H1 (cell line): ENCODE data around the gene APOL6. TPM values are rescaled to one million over a fixed set of nuclear protein-coding genes. Genes with fewer than 3 reads are reported as not detected.

Experiments used
- CTCF ChIA-PET: fragments of 300-600 bp; sonication (Branson Sonifier 250); formaldehyde crosslinking; loops from one replicate; lab custom pipeline; 2021; ENCODE audit not compliant: partially characterized antibody; lab: Charles Lee
- POLR2A ChIA-PET: fragments of 300-600 bp; sonication (Branson Sonifier 250); formaldehyde crosslinking; loops from one replicate; lab custom pipeline; 2021; ENCODE audit warnings: inconsistent platforms; ENCODE audit not compliant: partially characterized antibody; lab: Charles Lee
- DNase-seq, 2 experiments: peaks; one replicate each; pipeline versions ENCODE4 v3.0.0 to v3.0.0-alpha.2; 2010 to 2022; ENCODE audit warnings: low spot score in 2 of 2, low read depth in 1 of 2, mixed read lengths in 1 of 2
- FAIRE-seq: peaks from 2 replicates; lab custom pipeline; 2011; peaks lifted over from hg19 to GRCh38; lab: Jason Lieb, UNC
- H2AFZ ChIP-seq: 2 replicates; pipeline ENCODE4 v1.8.1; 2012; ENCODE audit warnings: low read length, inconsistent platforms
- H2AK5ac ChIP-seq: 2 replicates; pipeline ENCODE4 v1.6.1; 2013; ENCODE audit warnings: low read depth, low read length
- H2BK120ac ChIP-seq: replicated peaks from 2 replicates; pipeline ENCODE3; 2013; ENCODE audit warnings: low read depth, low read length, inconsistent platforms
- H2BK12ac ChIP-seq: 2 replicates; pipeline ENCODE4 v1.6.1; 2013; ENCODE audit warnings: low read depth, low read length
- H2BK15ac ChIP-seq: 2 replicates; pipeline ENCODE4 v1.6.1; 2013; ENCODE audit warnings: low read length
- H2BK20ac ChIP-seq: 2 replicates; pipeline ENCODE4 v1.6.1; 2013; ENCODE audit warnings: low read length
- H2BK5ac ChIP-seq: 2 replicates; pipeline ENCODE4 v1.6.1; 2013; ENCODE audit warnings: low read depth, low read length
- H3K14ac ChIP-seq: 2 replicates; pipeline ENCODE4 v1.6.1; 2013; ENCODE audit warnings: inconsistent platforms; ENCODE audit not compliant: insufficient read length
- H3K18ac ChIP-seq: 2 replicates; pipeline ENCODE4 v1.6.1; 2013; ENCODE audit warnings: low read length; ENCODE audit errors: extremely low read depth
- H3K23ac ChIP-seq: 2 replicates; pipeline ENCODE4 v1.6.1; 2013; ENCODE audit warnings: inconsistent platforms; ENCODE audit not compliant: insufficient read length
- H3K23me2 ChIP-seq: 2 replicates; pipeline ENCODE4 v1.6.1; 2013; ENCODE audit warnings: low read depth, low read length
- H3K27ac ChIP-seq: 2 replicates; pipeline ENCODE4 v1.6.1; 2011; ENCODE audit warnings: low read depth, low read length, inconsistent platforms
- H3K27me3 ChIP-seq, 4 experiments: replicated peaks in 1 of 4; 1 replicate in 1 of 4; 2 replicates in 3 of 4; pipeline versions ENCODE4 v1.6.1 to v1.8.1; 2011 to 2013; ENCODE audit warnings: low read length in 3 of 4, mild to moderate bottlenecking in 3 of 4, inconsistent platforms in 2 of 4, mixed read lengths in 2 of 4, moderate library complexity in 1 of 4; ENCODE audit not compliant: control insufficient read depth in 3 of 4, insufficient read depth in 3 of 4; ENCODE audit errors: extremely low read depth in 1 of 4
- H3K36me3 ChIP-seq, 4 experiments: 2 replicates each; pipeline versions ENCODE4 v1.6.1 to v1.8.1; 2011 to 2013; ENCODE audit warnings: mild to moderate bottlenecking in 4 of 4, low read length in 3 of 4, moderate library complexity in 2 of 4, control low read depth in 1 of 4, inconsistent platforms in 1 of 4; ENCODE audit not compliant: insufficient read depth in 4 of 4, control insufficient read depth in 2 of 4
- H3K4ac ChIP-seq: replicated peaks from 2 replicates; pipeline ENCODE3; 2013; ENCODE audit warnings: low read length, low read depth, mixed read lengths, inconsistent platforms; ENCODE audit not compliant: insufficient read length
- H3K4me1 ChIP-seq, 4 experiments: replicated peaks in 1 of 4; 1 replicate in 1 of 4; 2 replicates in 3 of 4; pipeline versions ENCODE4 v1.6.1 to v1.8.1; 2011 to 2013; ENCODE audit warnings: low read length in 3 of 4, inconsistent platforms in 2 of 4, mixed read lengths in 1 of 4; ENCODE audit not compliant: insufficient read depth in 4 of 4, control insufficient read depth in 3 of 4
- H3K4me2 ChIP-seq, 2 experiments: 2 replicates each; pipeline versions ENCODE4 v1.6.1 to v1.8.1; 2011 to 2013; ENCODE audit warnings: low read depth in 2 of 2, low read length in 2 of 2, control low read depth in 1 of 2, inconsistent platforms in 1 of 2, mild to moderate bottlenecking in 1 of 2; ENCODE audit not compliant: insufficient read depth in 1 of 2
- H3K4me3 ChIP-seq, 4 experiments: fragments of 200-600, 300-600 bp in 1 of 4; sonication (generic), shearing (Covaris generic), sonication (Bioruptor Twin) in 1 of 4; 2 replicates each; pipeline versions ENCODE4 v1.5.1 to v1.8.1; 2011 to 2016; ENCODE audit warnings: low read length in 4 of 4, low read depth in 3 of 4, control low read depth in 2 of 4, inconsistent platforms in 2 of 4, mild to moderate bottlenecking in 2 of 4, mixed read lengths in 1 of 4, moderate library complexity in 1 of 4; ENCODE audit not compliant: insufficient read depth in 2 of 4; ENCODE audit errors: extremely low read depth in 1 of 4
- H3K56ac ChIP-seq: replicated peaks from 2 replicates; pipeline ENCODE3; 2013; ENCODE audit warnings: low read depth, mild to moderate bottlenecking, mixed read lengths, low read length, inconsistent platforms; ENCODE audit not compliant: insufficient read length
- H3K79me1 ChIP-seq: 2 replicates; pipeline ENCODE4 v1.6.1; 2013; ENCODE audit warnings: low read depth, low read length, control low read depth
- H3K79me2 ChIP-seq, 2 experiments: 2 replicates each; pipeline versions ENCODE4 v1.6.1 to v1.8.1; 2012 to 2013; ENCODE audit warnings: low read length in 2 of 2, mild to moderate bottlenecking in 2 of 2, inconsistent platforms in 1 of 2; ENCODE audit not compliant: insufficient read depth in 2 of 2, control insufficient read depth in 1 of 2
- H3K9ac ChIP-seq, 4 experiments: replicated peaks in 1 of 4; 1 replicate in 1 of 4; 2 replicates in 3 of 4; pipeline versions ENCODE4 v1.6.1 to v1.8.1; 2011 to 2013; ENCODE audit warnings: low read depth in 3 of 4, low read length in 3 of 4, control low read depth in 2 of 4, mild to moderate bottlenecking in 2 of 4, moderate library complexity in 2 of 4, inconsistent platforms in 1 of 4; ENCODE audit errors: extremely low read depth in 1 of 4
- H3K9me3 ChIP-seq, 2 experiments: 2 replicates each; pipeline versions ENCODE4 v1.6.1 to v1.8.1; 2012 to 2013; ENCODE audit warnings: mild to moderate bottlenecking in 2 of 2, moderate library complexity in 2 of 2, control low read depth in 1 of 2, inconsistent platforms in 1 of 2, low read depth in 1 of 2, low read length in 1 of 2, mixed read lengths in 1 of 2; ENCODE audit not compliant: insufficient read depth in 2 of 2
- H4K20me1 ChIP-seq, 2 experiments: replicated peaks in 1 of 2; 2 replicates each; pipeline versions ENCODE3 to v1.8.1; 2011 to 2013; ENCODE audit warnings: inconsistent platforms in 2 of 2, low read length in 2 of 2, mild to moderate bottlenecking in 1 of 2; ENCODE audit not compliant: insufficient read depth in 2 of 2, control insufficient read depth in 1 of 2
- H4K5ac ChIP-seq: 2 replicates; pipeline ENCODE4 v1.6.1; 2013; ENCODE audit warnings: low read length, low read depth, mixed read lengths, inconsistent platforms; ENCODE audit not compliant: insufficient read length
- H4K8ac ChIP-seq: 2 replicates; pipeline ENCODE4 v1.8.0; 2013; ENCODE audit warnings: mild to moderate bottlenecking, moderate library complexity, low read length, inconsistent platforms; ENCODE audit not compliant: insufficient read depth; ENCODE audit errors: extremely low read depth
- H4K91ac ChIP-seq: replicated peaks from 2 replicates; pipeline ENCODE3; 2013; ENCODE audit warnings: low read length, mixed read lengths, inconsistent platforms; ENCODE audit not compliant: insufficient read length
- CTCF ChIP-seq, 3 experiments: IDR thresholded peaks; 1 replicate in 2 of 3; 2 replicates in 1 of 3; pipeline versions ENCODE4 v1.5.1 to v1.6.1; 2011; ENCODE audit warnings: low read length in 3 of 3, mild to moderate bottlenecking in 3 of 3, inconsistent platforms in 2 of 3, low read depth in 1 of 3, moderate library complexity in 1 of 3; ENCODE audit not compliant: insufficient read depth in 1 of 3; ENCODE audit errors: control extremely low read depth in 1 of 3
- EZH2 ChIP-seq: fragments of 200-600 bp; sonication (generic); IDR thresholded peaks from 2 replicates; pipeline ENCODE4 v1.7.1; 2012; ENCODE audit warnings: low read depth, mild to moderate bottlenecking, moderate library complexity, low read length, inconsistent platforms; ENCODE audit not compliant: severe bottlenecking
- FOSL1 ChIP-seq: IDR thresholded peaks from 2 replicates; pipeline ENCODE4 v1.6.1; 2011; ENCODE audit warnings: mild to moderate bottlenecking, low read depth, low read length, moderate library complexity; ENCODE audit not compliant: insufficient read depth
- JUN ChIP-seq: IDR thresholded peaks from 2 replicates; pipeline ENCODE4 v1.6.1; 2011; ENCODE audit warnings: low read depth, mild to moderate bottlenecking, improper control_type of control experiment, low read length
- KDM5A ChIP-seq: fragments of 200-600 bp; IDR thresholded peaks from 2 replicates; pipeline ENCODE4 v1.7.1; 2012; ENCODE audit warnings: mild to moderate bottlenecking, low read length, inconsistent platforms, mixed read lengths
- POLR2A ChIP-seq, 2 experiments: IDR thresholded peaks; 1 replicate in 1 of 2; 2 replicates in 1 of 2; pipeline ENCODE4 v1.6.1; 2011; ENCODE audit warnings: low read depth in 2 of 2, low read length in 2 of 2, mild to moderate bottlenecking in 2 of 2; ENCODE audit errors: control extremely low read depth in 1 of 2
- RAD21 ChIP-seq, 2 experiments: IDR thresholded peaks in 1 of 2; conservative IDR thresholded peaks in 1 of 2; 2 replicates each; pipeline ENCODE4 v1.6.1; 2011; ENCODE audit warnings: low read depth in 2 of 2, low read length in 2 of 2, improper control_type of control experiment in 1 of 2, inconsistent platforms in 1 of 2, mild to moderate bottlenecking in 1 of 2, moderate library complexity in 1 of 2
- SP1 ChIP-seq: IDR thresholded peaks from 2 replicates; pipeline ENCODE4 v1.6.1; 2011; ENCODE audit warnings: low read depth, low read length
- SP4 ChIP-seq: IDR thresholded peaks from 2 replicates; pipeline ENCODE4 v1.6.1; 2012; ENCODE audit warnings: low read length, inconsistent platforms
- SUZ12 ChIP-seq: fragments of 200-600 bp; sonication (generic); IDR thresholded peaks from 2 replicates; pipeline ENCODE4 v1.6.1; 2012; ENCODE audit warnings: mild to moderate bottlenecking, inconsistent platforms, low read length, moderate library complexity, mixed read lengths
- TEAD4 ChIP-seq: IDR thresholded peaks from 2 replicates; pipeline ENCODE4 v1.6.1; 2012; ENCODE audit warnings: low read depth, low read length, inconsistent platforms, mixed read lengths
- WGBS, 2 experiments: shearing (Covaris generic) in 1 of 2; methylation state at CpG; one replicate each; pipeline versions ENCODE4 v1.1.6 to v1.1.7; 2013 to 2015; ENCODE audit warnings: low lambda C conversion rate in 2 of 2, mixed read lengths in 2 of 2, inconsistent platforms in 1 of 2, low coverage in 1 of 2, missing lambda C conversion rate in 1 of 2; ENCODE audit not compliant: insufficient replicate concordance in 2 of 2, insufficient coverage in 1 of 2, insufficient read length in 1 of 2; ENCODE audit errors: extremely low coverage in 1 of 2, missing lambda C conversion rate in 1 of 2; 5-methylcytosine and 5-hydroxymethylcytosine counted together
- polyA plus RNA-seq, 7 experiments: library from polyadenylated mRNA; depleted of rRNA in 3 of 7; stranded (reverse) in 5 of 7; unstranded in 2 of 7; fragments of >200 nt in 5 of 7; fragments of 200-250 nt in 2 of 7; gene quantifications; 1 replicate in 5 of 7; 2 replicates in 1 of 7; 4 replicates in 1 of 7; pipeline versions ENCODE4 v1.2.1 to v1.2.3, GENCODE V29; 2011 to 2013; ENCODE audit warnings: missing spikeins in 2 of 7, mixed read lengths in 2 of 7
- total RNA-seq: library from RNA; stranded (reverse); fragmentation: NEBNext Ultra II Directional; extraction: Animal tissue kit (Norgen Biotek cat#: 25700); gene quantifications from 2 replicates; pipeline ENCODE4 v1.2.1, GENCODE V29; 2021

APOL6 gene
- total and polyA plus RNA-seq, 2 of the 8 experiments (the other 6 are each of a cell fraction or from before 2014, with no cell fraction given) = 0.06 to 0.13 TPM

- no peaks in the 10 kb centered on the region; a peak in 1 of 8 replicates for H3K36me3 ChIP-seq
- POLR2A ChIA-PET = no interaction called here
- H2AK5ac ChIP-seq = no peak overlapping the region
- no peak overlapping the region for H3K4ac ChIP-seq
- H3K23ac ChIP-seq = no peak overlapping the region
- H3K4me3 ChIP-seq = no peak overlapping the region
- H3K9ac ChIP-seq = no peak overlapping the region
- no peaks in the 10 kb centered on the region for H3K79me2 ChIP-seq
- CTCF ChIA-PET = interaction anchor here (0.6 to 4.1 kb wide), 11 partner anchors 13 to 398 kb away, joined by 3 to 30 read pairs (median 4); no protein-coding TSS in a partner anchor
- H3K27ac ChIP-seq = no peak overlapping the region
- H2BK120ac ChIP-seq = no peak overlapping the region
- no peak overlapping the region for H2BK15ac ChIP-seq
- peaks cover 4% of the 10 kb centered on the region for H3K23me2 ChIP-seq
- no peak overlapping the region for H2BK12ac ChIP-seq
- H3K18ac ChIP-seq = no peak overlapping the region
- H4K8ac ChIP-seq = no peak overlapping the region
- no peak overlapping the region for H2AFZ ChIP-seq
- H3K56ac ChIP-seq = no peak overlapping the region
- no peak overlapping the region for H3K4me2 ChIP-seq
- WGBS, 2 experiments = 81% methylated on average over 3 of the region's 3 CpGs; no CpG with 5 or more reads in 1 of the 2 experiments
- peaks cover 0 to 15% (median 6%) of the 10 kb centered on the region in 4 experiments; a peak in 6 of 7 replicates for H3K4me1 ChIP-seq
- no peak for FAIRE-seq
- no peak overlapping the region for H3K14ac ChIP-seq
- H4K20me1 ChIP-seq = peaks cover 0 to 3% of the 10 kb centered on the region in 2 experiments
- no peak overlapping the region for H2BK20ac ChIP-seq
- no peak overlapping the region for H2BK5ac ChIP-seq
- H3K9me3 ChIP-seq = no peaks in the 10 kb centered on the region
- no peak overlapping the region for H4K91ac ChIP-seq
- peaks cover 0 to 2% (median 0%) of the 10 kb centered on the region in 4 experiments; a peak in 1 of 7 replicates for H3K27me3 ChIP-seq
- no peaks in the 10 kb centered on the region for H3K79me1 ChIP-seq
- H4K5ac ChIP-seq = no peak overlapping the region
- DNase-seq = no peak
- TF ChIP-seq JUN = no peak
- TF ChIP-seq SP4 = no peak
- no peak for TF ChIP-seq CTCF (IDR thresholded peaks at IDR 0.05; ENCODE audit: control extremely low read depth in 1 of 3, insufficient read depth in 1 of 3, low read depth in 1 of 3, low read length in 3 of 3)
- TF ChIP-seq FOSL1 = no peak
- no peak for TF ChIP-seq RAD21 (IDR thresholded peaks at IDR 0.05 in 1 of 2, conservative IDR thresholded peaks at IDR 0.05 in 1 of 2; ENCODE audit: low read depth in 2 of 2, low read length in 2 of 2)
- TF ChIP-seq TEAD4 = no peak
- TF ChIP-seq SP1 = no peak
- TF ChIP-seq POLR2A (IDR thresholded peaks at IDR 0.05; ENCODE audit: control extremely low read depth in 1 of 2, low read depth in 2 of 2, low read length in 2 of 2) = no peak
- TF ChIP-seq EZH2 = no peak
- no peak for TF ChIP-seq KDM5A
- no peak for TF ChIP-seq SUZ12
Measured at GRCh38 chr22:35632935-35633334, 15.3 kb upstream of the APOL6 start.
